Measurements from ENCODE around the gene GSTK1. TPM values are rescaled to one million over a fixed set of nuclear protein-coding genes. Genes with fewer than 3 reads are reported as not detected.
A peak's percentile ranks its signal among the peaks of the same experiment; 100 is the strongest.

Gene GSTK1
- total and polyA plus RNA-seq, 11 donors: 123 to 349 (median 278) TPM

DNA sequence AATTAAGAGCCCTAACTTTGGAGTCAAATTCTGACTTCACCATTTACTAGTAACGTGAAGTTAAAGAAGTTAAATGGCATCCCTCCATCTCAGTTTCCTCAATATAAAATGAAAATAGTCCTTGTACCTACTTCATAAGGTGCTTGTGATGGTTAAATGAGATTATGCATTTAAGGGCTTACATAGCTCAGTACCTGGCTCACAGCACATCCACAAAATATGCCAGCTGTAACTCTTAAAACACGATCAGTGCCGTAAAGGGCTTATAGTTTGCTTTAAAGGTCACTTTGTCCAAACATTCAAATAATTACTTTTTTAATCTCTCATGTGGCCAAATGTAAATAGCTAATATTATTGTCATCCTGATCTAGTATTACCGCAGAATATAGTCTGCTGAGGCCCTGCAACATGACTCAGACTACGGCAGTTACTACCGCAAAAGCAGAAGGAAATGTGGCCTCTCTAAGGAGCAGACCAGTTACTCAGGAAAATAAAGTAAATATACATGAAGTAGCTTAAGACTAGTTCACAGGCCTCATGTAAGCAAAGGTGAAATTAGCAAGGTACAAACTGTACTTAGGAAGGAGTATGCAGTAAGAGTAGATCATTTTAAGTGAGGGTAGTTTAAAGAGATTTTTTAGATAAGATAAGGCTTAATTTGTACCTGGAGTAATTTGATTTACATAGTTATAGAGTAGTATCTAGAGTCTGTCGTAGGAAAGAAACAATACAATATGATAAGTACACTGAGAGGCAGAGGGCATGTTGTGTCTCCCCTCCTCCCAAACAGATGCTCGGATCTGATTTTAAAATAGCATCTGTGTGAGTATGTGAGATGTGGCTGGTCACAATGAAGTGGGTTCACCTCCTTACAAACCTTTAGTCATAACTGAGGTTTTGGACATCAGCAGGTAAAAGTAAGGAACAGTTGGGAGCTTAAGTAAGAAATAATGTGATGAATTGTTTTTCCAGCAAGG, 38.0 kb downstream of the GSTK1 start:
- H3K4me1 ChIP-seq: peaks cover 0 to 49% (median 13%) of the 10 kb centered on the region in 12 donors
- no peak for DNase-seq
- WGBS, 4 donors: 75 to 82% (median 80%) methylated on average over 8 of the region's 8 CpGs
- H3K4me3 ChIP-seq: no peak overlapping the region
- peak overlapping the region in 1 of 12 donors; percentile 58 for H3K27ac ChIP-seq
- H3K9me3 ChIP-seq: no peaks in the 10 kb centered on the region
- peaks cover 0 to 100% (median 99%) of the 10 kb centered on the region in 9 donors for H3K36me3 ChIP-seq
- no peaks in the 10 kb centered on the region for H3K27me3 ChIP-seq
- no peak for TF ChIP-seq CTCF (IDR thresholded peaks at IDR 0.05)
- TF ChIP-seq POLR2A (IDR thresholded peaks at IDR 0.05): no peak
- ATAC-seq: peak in 1 of 4 donors; percentile 32
- intact Hi-C loops (cut with DNase I): loop anchor here in 5 of 10 donors (5.0 to 10.0 kb wide), 2 partner anchors 39 to 114 kb away; partner anchors contain the start of gene GSTK1 (in 2 of the 5)

GRCh38 chr7:143303733-143304132, 40.5 kb downstream of the GSTK1 start:
- intact Hi-C loops (cut with DNase I): loop anchor here in 8 of 10 donors (2.0 to 10.0 kb wide), 4 partner anchors 41 to 111 kb away; partner anchors contain the start of gene GSTK1 (in 2 of the 8)
- Histone ChIP-seq H3K4me1 (peaks cover 0 to 40% (median 2%) of the 10 kb centered on the region in 12 donors), H3K4me3 (no peak overlapping the region), H3K27me3 (no peaks in the 10 kb centered on the region), H3K27ac (no peak overlapping the region), H3K36me3 (peaks cover 0 to 100% (median 92%) of the 10 kb centered on the region in 9 donors), H3K9me3 (no peaks in the 10 kb centered on the region)
- TF ChIP-seq POLR2A (IDR thresholded peaks at IDR 0.05) (no peak), CTCF (IDR thresholded peaks at IDR 0.05) (no peak)
- DNase-seq (no peak), ATAC-seq (no peak)
- 94 to 95% (median 95%) methylated on average over 10 of the region's 10 CpGs for WGBS, 4 donors

DNA sequence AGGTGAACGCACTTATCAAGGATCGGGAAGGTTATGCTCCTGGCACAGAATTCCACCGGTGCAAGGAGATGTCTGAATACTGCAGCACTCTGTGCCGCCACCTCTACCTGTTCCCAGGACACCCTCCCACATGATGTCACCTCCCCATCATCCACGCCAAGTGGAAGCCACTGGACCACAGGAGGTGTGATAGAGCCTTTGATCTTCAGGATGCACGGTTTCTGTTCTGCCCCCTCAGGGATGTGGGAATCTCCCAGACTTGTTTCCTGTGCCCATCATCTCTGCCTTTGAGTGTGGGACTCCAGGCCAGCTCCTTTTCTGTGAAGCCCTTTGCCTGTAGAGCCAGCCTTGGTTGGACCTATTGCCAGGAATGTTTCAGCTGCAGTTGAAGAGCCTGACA, 41.7 kb downstream of the GSTK1 start:
- intact Hi-C loops (cut with DNase I): loop anchor here (1.0 to 10.0 kb wide), 7 partner anchors 43 to 110 kb away; partner anchors contain the start of genes GSTK1 (in 3 of the 10) and ZYX (in 1 of the 10)
- Histone ChIP-seq H3K27ac (no peak overlapping the region), H3K9me3 (no peaks in the 10 kb centered on the region), H3K4me3 (no peak overlapping the region), H3K36me3 (peaks cover 0 to 89% (median 80%) of the 10 kb centered on the region in 9 donors), H3K4me1 (peaks cover 0 to 31% (median 0%) of the 10 kb centered on the region in 12 donors), H3K27me3 (no peaks in the 10 kb centered on the region)
- TF ChIP-seq POLR2A (IDR thresholded peaks at IDR 0.05) (no peak), CTCF (IDR thresholded peaks at IDR 0.05) (no peak)
- WGBS, 4 donors: 83 to 88% (median 84%) methylated on average over 6 of the region's 6 CpGs
- DNase-seq (no peak), ATAC-seq (no peak)

Measured in heart left ventricle (tissue), 16 donors.